AG09309 (cell line): ENCODE results near the gene GGA3.

Source experiments
- DNase-seq: peaks from one replicate; pipeline ENCODE4 v3.0.0-alpha.2; 2010; ENCODE audit warnings: low read depth
- H3K4me3 ChIP-seq: 2 replicates; pipeline ENCODE4 v1.5.1; 2011; ENCODE audit warnings: mild to moderate bottlenecking, low read depth, low read length, moderate library complexity; ENCODE audit not compliant: control insufficient read depth
- CTCF ChIP-seq: IDR thresholded peaks from 2 replicates; pipeline ENCODE4 v1.5.1; 2011; ENCODE audit warnings: mild to moderate bottlenecking, low read depth, low read length, inconsistent platforms; ENCODE audit not compliant: insufficient read depth, control insufficient read depth; ENCODE audit errors: missing control alignments

GGA3 gene

GRCh38 chr17:75194879-75195278 lies 66.5 kb downstream of the GGA3 start:
- TF ChIP-seq CTCF = no peak
- H3K4me3 ChIP-seq = no peak overlapping the region
- DNase-seq = no peak

- no peak overlapping the region for H3K4me3 ChIP-seq
- no peak for DNase-seq
- TF ChIP-seq CTCF = no peak
Observed at GRCh38 chr17:75191584-75191983, 69.8 kb downstream of the GGA3 start.

GRCh38 chr17:75188614-75189013 lies 72.8 kb downstream of the GGA3 start:
- DNase-seq = no peak

More at GRCh38 chr17:75188614-75189013, 72.8 kb downstream of the GGA3 start:
- H3K4me3 ChIP-seq = no peak overlapping the region
- no peak for TF ChIP-seq CTCF
